SK-N-MC (cell line): ENCODE results near the gene SPEM3.

ENCODE experiments used
- EZH2 ChIP-seq: fragments of 200-600 bp; sonication (generic); IDR thresholded peaks from one replicate; pipeline ENCODE4 v1.6.1; 2017; ENCODE audit warnings: antibody characterized with exemption
- FOXP2 ChIP-seq: optimal IDR thresholded peaks from 2 replicates; pipeline ENCODE3; 2011; ENCODE audit warnings: mild to moderate bottlenecking, moderate library complexity; ENCODE audit not compliant: insufficient read depth; ENCODE audit errors: extremely low read length, control extremely low read depth
- POLR2AphosphoS5 ChIP-seq: IDR thresholded peaks from 2 replicates; pipeline ENCODE4 v1.6.1; 2012; ENCODE audit warnings: mild to moderate bottlenecking, low read depth, low read length, borderline replicate concordance

- TF ChIP-seq EZH2, result no peak
- TF ChIP-seq POLR2AphosphoS5, result no peak
- no peak for TF ChIP-seq FOXP2
Measured at GRCh38 chr17:7410634-7411426, 17.8 kb upstream of the SPEM3 start.
